ENCODE data around the gene ISCU.

- no peak for TF ChIP-seq EP300 (IDR thresholded peaks at IDR 0.05)
- TF ChIP-seq, protein P1, sequence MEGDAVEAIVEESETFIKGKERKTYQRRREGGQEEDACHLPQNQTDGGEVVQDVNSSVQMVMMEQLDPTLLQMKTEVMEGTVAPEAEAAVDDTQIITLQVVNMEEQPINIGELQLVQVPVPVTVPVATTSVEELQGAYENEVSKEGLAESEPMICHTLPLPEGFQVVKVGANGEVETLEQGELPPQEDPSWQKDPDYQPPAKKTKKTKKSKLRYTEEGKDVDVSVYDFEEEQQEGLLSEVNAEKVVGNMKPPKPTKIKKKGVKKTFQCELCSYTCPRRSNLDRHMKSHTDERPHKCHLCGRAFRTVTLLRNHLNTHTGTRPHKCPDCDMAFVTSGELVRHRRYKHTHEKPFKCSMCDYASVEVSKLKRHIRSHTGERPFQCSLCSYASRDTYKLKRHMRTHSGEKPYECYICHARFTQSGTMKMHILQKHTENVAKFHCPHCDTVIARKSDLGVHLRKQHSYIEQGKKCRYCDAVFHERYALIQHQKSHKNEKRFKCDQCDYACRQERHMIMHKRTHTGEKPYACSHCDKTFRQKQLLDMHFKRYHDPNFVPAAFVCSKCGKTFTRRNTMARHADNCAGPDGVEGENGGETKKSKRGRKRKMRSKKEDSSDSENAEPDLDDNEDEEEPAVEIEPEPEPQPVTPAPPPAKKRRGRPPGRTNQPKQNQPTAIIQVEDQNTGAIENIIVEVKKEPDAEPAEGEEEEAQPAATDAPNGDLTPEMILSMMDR (IDR thresholded peaks at IDR 0.05): no peak
- no peak for TF ChIP-seq POLR2A (IDR thresholded peaks at IDR 0.05)
Measured at GRCh38 chr12:108516511-108517275, 45.7 kb upstream of the ISCU start.

All from stomach (tissue), 4 donors.